NCI-H2196 treated with DMSO at 0.1 percent for 48 hours (cell line): ENCODE data around the gene KDM4B.
"Not testable (repeated sequence)": the region's sequence is repeated elsewhere in the genome, so short reads cannot be mapped to it uniquely, and the experiment has no call there.

Experiments
- DNase-seq: peaks from one replicate; lab custom pipeline; 2025; ENCODE audit not compliant: unreplicated experiment; lab: John Stamatoyannopoulos, UW

KDM4B gene

DNA sequence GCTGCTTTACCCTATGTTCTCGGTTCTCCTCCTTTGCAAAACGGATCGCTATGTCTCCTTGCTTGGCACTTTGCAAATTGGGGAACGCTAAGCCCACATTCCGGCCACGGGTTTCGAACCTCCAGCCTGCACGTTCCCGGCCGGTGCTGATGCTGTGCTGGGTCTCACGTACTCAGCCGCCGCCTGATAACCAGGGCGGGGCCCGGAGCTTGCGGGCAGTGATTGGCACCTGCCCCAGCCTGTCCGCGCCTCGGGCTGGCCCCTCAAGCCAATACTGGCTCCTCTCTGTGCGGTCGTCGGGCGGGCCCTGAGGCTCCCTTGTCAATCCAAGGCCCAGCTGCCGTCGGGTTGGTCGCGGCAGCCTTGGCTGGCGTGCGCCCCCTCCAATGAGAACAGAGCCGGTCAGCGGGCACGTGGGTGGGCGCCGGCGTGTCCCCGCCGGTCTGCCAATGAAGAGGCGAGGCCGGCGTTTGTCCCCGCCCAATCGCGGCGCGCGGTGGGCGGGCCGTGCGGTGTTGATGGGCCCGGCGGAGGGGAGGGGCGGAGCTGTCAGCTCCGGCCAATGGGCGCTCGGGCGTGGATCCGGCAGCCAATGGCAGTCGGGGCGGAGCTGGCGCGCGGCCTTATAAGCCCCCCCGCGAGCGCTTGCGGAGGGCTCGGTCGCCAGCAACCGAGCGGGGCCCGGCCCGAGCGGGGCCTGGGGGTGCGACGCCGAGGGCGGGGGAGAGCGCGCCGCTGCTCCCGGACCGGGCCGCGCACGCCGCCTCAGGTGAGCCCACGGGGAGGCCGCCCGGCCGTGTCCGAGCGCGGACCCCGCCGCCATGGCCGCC is at the start of gene KDM4B:
TSS of gene KDM4B (plus strand) at position 652 of the 830 bp plus-strand sequence. CDS start 63,778 bp downstream, outside the sequence.
- DNase-seq, result peak; percentile 100

DNA sequence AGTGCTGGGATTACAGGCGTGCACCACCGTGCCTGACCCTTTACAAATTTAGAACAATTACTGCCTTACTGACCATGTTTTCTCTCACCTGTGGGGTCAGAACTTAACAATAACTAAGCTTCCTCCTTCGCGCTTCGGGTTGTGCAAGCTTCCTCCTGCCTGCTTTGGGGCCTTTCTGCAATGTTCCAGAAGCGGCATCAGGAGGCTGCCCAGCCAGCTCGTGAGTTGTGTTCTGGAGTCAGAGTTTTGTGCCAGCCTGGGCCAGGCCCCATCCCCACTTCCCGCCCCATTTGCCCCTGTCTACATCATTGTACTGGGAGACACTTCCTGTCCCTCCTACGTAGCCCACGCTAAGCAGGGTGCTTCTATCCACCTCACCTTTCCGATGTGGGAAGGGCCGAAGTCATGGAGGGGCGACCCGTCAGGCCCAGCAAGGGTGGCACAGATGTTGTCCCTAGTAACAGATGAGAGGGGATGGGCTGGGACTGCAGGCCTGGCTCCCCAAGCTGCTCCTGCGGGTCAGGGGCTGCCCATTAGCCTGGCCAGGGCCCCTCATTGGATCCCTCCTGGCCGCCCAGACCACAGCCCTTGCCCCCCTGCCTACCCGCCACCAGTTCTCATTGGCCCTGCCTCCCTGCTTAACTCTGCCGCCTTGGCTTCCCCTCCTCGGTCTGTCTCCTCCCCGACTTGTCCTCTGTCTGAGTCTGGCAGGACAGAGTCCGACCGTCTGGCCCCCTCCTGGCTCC is 46.2 kb upstream of the KDM4B start:
- no peak for DNase-seq

DNA sequence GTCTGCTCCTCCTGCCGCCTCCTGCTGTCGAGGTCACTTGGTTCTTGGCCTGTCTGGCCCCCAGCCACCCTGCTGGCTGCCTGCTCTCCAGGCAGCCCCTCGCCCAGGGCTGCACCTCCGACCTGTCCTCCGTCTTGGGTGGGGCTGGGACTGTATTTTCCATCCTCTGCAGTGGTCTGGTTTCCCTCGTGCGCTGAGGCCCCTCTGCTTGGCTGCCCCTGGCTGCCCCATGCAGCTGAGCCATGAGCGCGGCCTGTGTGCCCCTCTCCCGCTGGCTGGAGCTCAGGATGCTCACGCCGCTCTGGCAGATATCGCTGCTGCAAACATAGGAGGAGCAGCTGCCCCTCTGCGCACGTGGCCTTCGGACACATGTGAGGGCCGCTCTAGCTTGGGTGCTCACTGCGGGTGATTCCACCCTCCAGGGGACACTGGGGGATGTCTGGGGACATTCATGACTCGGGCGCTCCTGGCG is 45.6 kb upstream of the KDM4B start:
- DNase-seq, result no peak

DNA sequence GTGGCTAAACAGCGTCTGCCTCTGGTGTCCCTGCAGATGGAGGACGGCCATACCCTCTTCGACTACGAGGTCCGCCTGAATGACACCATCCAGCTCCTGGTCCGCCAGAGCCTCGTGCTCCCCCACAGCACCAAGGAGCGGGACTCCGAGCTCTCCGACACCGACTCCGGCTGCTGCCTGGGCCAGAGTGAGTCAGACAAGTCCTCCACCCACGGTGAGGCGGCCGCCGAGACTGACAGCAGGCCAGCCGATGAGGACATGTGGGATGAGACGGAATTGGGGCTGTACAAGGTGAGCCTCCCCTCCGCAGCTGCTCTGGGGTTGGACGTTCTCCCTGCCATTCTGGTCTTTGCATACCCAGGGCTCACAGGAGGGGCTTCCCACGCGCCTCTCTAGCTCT is 39.7 kb upstream of the KDM4B start:
- no peak for DNase-seq

DNA sequence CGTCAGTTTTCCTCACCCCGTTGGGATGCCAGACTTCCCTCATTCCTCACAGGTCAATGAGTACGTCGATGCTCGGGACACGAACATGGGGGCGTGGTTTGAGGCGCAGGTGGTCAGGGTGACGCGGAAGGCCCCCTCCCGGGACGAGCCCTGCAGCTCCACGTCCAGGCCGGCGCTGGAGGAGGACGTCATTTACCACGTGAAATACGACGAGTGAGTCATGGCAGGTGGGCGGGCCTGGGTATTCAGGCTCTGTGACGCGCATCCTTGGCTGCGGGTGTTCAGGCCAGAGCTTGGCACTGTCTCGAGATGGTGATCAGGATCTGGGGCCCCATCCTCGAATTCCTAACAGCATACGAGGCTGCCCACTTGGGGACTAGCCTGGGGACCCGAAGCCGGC is 38.2 kb upstream of the KDM4B start:
- DNase-seq, result no peak

DNA sequence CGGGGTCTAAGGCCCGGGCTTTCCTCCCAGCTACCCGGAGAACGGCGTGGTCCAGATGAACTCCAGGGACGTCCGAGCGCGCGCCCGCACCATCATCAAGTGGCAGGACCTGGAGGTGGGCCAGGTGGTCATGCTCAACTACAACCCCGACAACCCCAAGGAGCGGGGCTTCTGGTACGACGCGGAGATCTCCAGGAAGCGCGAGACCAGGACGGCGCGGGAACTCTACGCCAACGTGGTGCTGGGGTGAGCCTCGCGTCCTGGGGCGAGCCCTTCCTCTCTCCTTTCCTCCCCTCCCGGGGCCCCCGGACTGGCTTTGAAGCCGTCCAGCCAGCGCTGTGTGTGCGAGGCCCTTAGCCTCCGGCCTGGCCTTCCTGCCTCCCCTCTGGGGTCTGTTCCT is 36.2 kb upstream of the KDM4B start:
- no peak for DNase-seq

DNA sequence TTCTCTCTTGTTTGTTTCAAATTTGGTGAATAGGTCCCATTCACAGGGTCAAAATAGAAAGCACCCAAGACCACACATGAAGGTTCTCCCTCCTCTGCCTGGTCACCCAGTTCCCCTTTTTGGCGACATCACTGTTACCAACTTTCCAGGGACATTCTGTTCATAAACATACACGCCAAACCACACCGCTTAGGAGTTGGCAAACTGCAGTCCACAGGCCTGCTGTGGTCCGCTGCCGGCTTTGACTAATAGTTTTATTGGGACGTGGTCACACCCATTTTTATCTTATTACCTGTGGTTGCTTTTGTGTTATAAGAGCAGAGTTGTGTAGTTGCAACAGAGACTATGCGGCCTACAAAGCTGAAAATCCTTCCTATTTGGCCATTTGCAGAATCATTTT is 35.4 kb upstream of the KDM4B start:
- no peak for DNase-seq

DNA sequence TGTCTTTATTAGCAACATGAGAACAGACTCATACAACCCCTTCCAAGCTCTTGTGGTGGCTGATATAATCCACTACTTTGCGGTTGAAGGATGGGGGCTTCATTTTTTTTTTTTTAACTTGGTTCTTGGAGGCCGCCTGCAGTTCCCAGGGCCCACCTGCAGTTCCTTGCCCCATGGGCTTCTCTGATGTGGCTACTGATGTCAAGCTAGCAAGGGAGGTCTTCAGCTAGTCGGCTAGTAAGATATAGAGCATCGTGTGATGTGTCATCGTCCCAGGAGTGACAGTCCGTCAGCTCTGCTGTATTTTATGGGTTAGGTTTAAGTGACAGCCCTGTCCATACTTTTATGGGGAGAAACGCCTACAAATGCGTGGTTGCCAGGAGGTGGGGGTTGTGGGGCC is 33.5 kb upstream of the KDM4B start:
- no peak for DNase-seq

DNA sequence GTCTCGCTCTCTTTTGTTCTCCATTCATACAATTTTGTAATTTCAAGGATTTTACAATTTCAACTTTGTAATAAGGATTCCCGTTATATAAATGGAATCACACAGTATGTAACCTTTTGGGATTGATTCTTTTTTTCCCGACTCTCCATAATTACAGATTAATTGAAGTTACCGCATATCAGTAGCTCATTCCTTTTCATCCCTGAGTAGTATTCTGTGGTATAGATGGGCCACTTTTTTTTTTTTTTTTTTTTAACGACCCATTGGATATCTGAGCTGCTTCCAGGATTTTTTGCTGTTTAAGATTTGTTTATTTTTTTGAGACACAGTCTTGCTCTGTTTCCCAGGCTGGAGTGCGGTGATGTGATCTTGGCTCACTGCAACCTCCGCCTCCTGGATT is 31.9 kb upstream of the KDM4B start:
- no peak for DNase-seq

DNA sequence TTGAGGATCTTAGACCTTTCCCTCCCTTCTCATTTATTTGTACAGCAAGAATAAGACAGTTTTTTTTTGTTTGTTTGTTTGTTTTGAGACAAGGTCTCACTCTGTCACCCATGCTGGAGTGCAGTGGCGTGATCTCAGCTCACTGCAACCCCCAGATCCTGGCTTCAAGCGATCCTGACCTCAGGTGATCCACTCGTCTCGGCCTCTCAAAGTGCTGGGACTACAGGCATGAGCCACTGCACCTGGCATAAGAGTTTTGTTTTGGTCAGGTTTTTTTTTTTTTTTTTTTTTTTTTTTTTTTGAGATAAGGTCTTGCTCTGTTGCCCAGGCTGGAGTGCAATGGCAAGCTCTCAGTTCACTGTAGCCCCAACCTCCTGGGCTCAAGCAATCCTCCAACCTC is 30.5 kb upstream of the KDM4B start:
- not testable (repeated sequence) for DNase-seq

DNA sequence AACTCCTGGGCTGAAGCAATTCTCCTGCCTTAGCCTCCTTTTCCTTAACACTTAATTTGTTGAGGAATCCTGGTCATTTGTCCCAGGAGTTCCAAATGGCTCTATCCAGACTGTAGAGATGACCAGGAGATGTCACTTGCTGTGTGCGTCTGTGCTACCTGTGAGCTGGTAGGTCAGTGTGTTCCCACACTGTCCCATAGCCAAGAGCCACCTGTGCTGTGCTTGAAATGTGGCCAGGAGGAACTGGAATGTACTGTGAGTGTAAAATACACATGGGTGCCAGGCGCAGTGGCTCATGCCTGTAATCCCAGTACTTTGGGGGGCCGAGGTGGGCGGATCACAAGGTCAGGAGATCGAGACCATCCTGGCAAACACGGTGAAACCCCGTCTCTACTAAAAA is 29.4 kb upstream of the KDM4B start:
- no peak for DNase-seq

DNA sequence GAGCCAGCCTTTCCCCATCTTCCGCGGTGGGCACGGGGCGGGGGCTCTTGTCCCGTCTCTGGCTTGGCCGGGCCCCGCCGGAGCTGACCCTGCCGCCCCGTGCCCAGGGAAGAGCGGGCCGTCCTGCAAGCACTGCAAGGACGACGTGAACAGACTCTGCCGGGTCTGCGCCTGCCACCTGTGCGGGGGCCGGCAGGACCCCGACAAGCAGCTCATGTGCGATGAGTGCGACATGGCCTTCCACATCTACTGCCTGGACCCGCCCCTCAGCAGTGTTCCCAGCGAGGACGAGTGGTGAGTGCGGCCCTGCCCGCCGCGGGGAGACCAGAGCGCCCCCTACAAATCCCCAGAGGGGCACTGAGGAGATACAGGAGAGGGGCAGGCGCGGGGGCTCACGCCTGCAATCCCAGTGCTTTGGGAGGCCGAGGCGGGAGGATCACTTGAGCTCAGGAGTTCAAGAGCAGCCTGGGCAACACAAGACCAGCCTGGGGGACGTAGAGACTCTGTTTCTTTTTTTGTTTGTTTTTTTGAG is 27.2 kb upstream of the KDM4B start:
- DNase-seq, result not testable (repeated sequence)

DNA sequence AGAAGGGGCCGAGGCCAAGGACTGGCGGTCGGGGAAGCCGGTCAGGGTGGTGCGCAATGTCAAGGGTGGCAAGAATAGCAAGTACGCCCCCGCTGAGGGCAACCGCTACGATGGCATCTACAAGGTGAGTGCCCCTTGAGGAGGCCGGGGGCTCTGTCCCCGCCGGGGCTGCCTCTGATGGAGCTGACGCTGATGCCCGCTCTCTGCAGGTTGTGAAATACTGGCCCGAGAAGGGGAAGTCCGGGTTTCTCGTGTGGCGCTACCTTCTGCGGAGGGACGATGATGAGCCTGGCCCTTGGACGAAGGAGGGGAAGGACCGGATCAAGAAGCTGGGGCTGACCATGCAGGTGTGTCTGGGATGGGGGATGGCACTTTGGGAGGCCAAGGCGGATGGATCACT is 18.3 kb upstream of the KDM4B start:
- not testable (repeated sequence) for DNase-seq

DNA sequence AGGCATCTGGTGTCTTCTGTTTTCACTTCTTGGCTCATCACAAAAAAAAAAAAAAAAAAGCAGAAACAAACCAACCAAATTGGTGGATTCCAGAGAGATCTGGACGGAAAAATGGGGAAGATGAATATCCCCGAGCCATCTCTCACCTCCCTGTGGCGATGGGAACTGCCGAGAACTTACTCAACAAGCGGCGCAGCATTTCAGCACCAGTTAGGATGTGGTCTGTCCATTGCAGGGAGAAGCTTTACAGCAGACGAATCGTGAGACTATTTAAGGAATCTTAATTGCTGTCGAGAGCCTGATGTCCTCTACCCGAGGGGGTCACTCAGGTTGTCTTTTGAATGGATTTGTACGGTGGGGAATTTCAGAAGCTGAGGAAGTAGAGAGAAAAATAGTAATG is 17.3 kb upstream of the KDM4B start:
- DNase-seq, result no peak

DNA sequence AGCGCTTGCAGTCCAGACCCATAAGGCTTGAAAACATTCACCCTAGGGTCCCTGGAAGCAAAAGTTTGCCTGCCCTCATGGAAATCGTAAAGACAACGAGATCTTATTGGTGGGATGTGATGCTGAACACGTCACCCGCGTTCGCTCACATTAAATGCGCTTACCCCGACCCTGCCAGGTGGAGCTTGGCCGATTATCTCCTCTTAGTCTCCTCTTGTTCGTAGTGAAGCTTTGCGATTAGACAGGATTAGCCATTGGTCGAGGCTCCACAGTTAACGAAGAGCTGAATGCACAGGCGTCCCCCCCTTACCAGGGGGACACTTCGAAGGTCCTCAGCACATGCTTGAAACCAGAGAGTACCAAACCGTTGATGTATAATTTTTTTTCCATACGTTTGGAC is 16.0 kb upstream of the KDM4B start:
- no peak for DNase-seq

DNA sequence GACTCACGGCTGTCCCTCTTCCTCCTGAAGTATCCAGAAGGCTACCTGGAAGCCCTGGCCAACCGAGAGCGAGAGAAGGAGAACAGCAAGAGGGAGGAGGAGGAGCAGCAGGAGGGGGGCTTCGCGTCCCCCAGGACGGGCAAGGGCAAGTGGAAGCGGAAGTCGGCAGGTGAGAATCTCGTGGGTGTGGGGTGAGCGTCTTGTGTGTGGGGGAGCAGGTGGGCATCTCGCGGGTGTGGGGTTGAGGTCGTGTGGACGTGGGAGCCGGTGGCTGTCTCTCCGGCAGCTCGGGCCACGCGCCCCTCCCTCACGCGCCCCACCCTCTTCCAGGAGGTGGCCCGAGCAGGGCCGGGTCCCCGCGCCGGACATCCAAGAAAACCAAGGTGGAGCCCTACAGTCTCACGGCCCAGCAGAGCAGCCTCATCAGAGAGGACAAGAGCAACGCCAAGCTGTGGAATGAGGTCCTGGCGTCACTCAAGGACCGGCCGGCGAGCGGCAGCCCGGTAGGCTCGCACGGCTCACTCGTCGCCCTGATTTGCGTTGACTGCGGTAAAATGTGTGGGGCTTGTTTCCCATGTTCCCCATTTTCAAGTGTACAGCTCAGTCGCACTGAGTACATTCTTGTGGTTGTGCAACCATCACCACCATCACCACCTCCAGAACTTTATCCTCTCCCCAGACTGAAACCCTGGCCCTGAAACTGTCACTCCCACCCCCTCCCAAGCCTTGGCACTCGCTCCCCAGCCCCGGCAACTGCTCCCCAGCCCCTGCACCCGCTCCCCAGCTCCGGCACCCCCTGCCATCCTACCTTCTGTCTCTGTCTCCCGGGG is 14.4 kb upstream of the KDM4B start:
- not testable (repeated sequence) for DNase-seq

DNA sequence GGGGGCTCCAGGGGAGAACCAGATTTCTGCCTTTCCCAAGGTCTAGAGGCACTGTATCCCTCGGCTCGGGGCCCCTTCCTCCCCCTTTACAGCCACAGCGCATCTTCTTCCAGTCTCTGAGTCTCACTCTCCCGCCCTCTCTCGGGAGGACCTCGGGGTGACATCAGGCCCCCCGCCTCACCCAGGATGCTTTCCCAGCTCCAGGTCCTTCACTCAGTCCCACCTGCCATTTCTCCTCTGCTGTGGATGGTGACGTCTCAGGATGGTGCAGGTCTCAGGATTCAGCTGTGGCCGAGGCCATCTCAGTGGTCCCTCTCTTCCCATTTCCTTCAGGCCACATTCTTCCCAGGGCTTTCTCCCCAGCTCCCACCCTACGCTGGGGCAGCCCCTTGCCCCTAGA is 13.6 kb upstream of the KDM4B start:
- no peak for DNase-seq

DNA sequence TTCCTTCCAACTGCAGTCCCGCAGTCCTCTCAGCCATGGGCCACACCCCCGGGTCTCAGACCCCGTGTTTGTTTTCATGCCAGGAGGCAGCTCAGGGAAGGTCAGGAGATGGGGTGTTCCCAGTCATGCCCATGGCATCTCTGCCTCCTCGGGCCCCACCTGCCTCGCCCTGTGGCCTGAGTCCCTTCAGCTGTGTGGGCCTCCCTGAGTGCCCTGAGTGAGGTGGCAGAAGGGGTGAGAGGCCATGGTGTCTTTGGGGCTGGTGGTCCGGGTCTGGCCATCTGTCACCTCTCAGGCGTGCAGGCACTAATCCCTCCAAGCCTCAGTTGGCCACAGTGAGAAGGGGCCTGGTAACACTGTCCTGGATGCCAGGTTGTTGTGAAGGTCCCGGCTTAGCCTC is 10.9 kb upstream of the KDM4B start:
- DNase-seq, result no peak

DNA sequence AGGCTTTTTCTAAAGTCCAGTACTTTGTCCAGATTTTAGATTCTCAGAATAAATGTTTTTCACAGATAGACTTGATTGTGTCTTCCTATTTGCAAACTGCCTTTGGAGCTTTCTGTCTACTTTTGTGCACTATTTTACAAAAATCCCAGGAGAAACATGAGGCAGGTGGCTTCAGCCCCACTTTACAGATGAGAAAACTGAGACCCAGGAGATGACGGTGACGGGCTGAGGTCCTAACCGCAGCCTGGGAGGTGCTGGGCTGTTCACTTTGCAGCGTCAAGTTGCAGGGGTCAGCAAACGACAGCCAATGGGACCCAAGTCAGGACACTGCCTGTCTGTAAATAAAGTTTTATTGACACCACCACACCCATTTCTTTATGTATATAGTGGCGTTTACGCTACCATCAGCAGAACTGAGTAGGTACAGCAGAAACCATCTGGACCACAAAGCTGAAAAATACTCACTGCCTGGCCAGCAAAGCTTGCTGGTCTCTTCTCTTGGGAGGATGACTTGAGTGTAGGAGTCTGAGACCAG is 6.8 kb upstream of the KDM4B start:
- no peak for DNase-seq

DNA sequence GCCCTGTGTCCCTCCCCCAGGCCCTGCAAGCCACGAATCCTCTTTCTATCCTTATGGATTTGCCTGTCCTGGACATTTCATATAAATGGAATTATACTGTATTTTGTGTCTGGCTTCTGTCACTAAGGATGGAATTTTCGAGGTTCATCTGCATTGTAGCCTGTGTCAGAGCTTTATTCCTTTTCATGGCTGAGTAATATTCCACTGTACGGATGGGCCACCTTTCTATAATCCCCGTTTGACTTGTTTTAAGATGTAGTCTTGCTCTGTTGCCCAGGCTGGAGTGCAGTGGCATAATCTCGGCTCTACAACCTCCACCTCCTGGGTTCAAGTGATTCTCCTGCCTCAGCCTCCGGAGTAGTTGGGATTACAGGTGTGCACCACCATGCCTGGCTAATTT is 3.9 kb upstream of the KDM4B start:
- no peak for DNase-seq

DNA sequence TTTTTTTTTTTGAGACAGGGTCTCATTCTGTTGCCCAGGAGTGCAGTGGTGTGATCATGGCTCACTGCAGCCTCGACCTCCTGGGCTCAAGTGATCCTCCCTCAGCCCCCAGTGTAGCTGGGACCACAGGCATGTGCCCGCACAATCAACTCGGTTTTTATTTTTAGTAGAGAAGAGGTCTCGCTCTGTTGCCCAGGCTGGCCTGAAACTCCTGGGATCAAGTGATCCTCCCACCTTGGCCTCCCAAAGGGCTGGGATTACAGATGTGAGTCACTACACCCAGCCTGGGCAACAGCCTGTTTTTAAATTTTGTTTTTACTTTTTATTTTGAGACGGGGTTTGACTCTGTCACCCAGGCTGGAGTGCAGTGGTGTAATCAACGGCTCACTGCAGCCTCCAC is 2.3 kb upstream of the KDM4B start:
- no peak for DNase-seq
